ENCODE data around the gene COX7A2L.

DNA sequence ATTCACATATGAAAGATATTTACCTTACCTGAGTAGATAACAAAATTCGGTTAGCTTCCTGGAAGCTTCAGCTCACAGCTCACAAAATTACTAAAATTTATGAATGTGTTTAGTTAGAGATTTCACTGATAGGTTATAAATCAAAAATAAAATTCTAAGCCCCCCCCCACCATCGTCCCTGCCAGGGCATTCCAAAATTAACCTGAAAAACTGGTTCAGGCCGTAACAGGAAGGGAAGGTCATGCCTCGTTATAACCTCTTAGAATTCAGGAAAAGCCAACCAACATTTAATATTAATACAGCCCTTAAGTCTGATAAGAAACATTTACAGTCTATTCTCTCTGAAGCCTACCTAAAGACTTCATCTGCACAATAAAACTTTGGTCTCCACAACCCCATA, 48.9 kb downstream of the COX7A2L start:
- TF ChIP-seq SP1 (IDR thresholded peaks at IDR 0.05; ENCODE audit: low read depth, low read length) (no peak), POLR2A (IDR thresholded peaks at IDR 0.05; ENCODE audit: control extremely low read depth in 1 of 2, low read depth in 2 of 2, low read length in 2 of 2) (no peak), JUN (IDR thresholded peaks at IDR 0.05; ENCODE audit: low read depth, low read length) (no peak), EZH2 (IDR thresholded peaks at IDR 0.05; ENCODE audit: low read depth, low read length, severe bottlenecking) (no peak), SIN3A (conservative IDR thresholded peaks at IDR 0.05 in 1 of 2, IDR thresholded peaks at IDR 0.05 in 1 of 2; ENCODE audit: low read depth in 1 of 2, low read length in 2 of 2) (no peak), GABPA (IDR thresholded peaks at IDR 0.05; ENCODE audit: borderline replicate concordance, insufficient read depth, low read length) (no peak), CEBPB (IDR thresholded peaks at IDR 0.05; ENCODE audit: low read depth, low read length) (no peak)
- TF ChIP-seq, protein P1, sequence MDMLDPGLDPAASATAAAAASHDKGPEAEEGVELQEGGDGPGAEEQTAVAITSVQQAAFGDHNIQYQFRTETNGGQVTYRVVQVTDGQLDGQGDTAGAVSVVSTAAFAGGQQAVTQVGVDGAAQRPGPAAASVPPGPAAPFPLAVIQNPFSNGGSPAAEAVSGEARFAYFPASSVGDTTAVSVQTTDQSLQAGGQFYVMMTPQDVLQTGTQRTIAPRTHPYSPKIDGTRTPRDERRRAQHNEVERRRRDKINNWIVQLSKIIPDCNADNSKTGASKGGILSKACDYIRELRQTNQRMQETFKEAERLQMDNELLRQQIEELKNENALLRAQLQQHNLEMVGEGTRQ (IDR thresholded peaks at IDR 0.05; ENCODE audit: low read length): no peak
- TF ChIP-seq, protein P2, sequence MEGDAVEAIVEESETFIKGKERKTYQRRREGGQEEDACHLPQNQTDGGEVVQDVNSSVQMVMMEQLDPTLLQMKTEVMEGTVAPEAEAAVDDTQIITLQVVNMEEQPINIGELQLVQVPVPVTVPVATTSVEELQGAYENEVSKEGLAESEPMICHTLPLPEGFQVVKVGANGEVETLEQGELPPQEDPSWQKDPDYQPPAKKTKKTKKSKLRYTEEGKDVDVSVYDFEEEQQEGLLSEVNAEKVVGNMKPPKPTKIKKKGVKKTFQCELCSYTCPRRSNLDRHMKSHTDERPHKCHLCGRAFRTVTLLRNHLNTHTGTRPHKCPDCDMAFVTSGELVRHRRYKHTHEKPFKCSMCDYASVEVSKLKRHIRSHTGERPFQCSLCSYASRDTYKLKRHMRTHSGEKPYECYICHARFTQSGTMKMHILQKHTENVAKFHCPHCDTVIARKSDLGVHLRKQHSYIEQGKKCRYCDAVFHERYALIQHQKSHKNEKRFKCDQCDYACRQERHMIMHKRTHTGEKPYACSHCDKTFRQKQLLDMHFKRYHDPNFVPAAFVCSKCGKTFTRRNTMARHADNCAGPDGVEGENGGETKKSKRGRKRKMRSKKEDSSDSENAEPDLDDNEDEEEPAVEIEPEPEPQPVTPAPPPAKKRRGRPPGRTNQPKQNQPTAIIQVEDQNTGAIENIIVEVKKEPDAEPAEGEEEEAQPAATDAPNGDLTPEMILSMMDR (IDR thresholded peaks at IDR 0.05; ENCODE audit: control extremely low read depth in 1 of 3, insufficient read depth in 1 of 3, low read depth in 1 of 3, low read length in 3 of 3): no peak

All from H1 (cell line).